Thymus (tissue), 14 donors: ENCODE data around the gene C15orf40. TPM values are rescaled to one million over a fixed set of nuclear protein-coding genes. Genes with fewer than 3 reads are reported as not detected.
A peak's percentile ranks its signal among the peaks of the same experiment; 100 is the strongest.

ENCODE experiments used
- DNase-seq, 9 donors: peaks; one replicate each; pipeline ENCODE4 v3.0.0-alpha.2; 2013; ENCODE audit warnings: low spot score in 9 of 9, low read depth in 6 of 9, missing footprints in 1 of 9
- H3K27ac ChIP-seq, 2 donors: one replicate each; pipeline ENCODE4 v1.5.1; 2013; ENCODE audit warnings: control low read depth in 1 of 2, low read depth in 1 of 2, low read length in 1 of 2, mild to moderate bottlenecking in 1 of 2, moderate library complexity in 1 of 2
- H3K27me3 ChIP-seq, 2 donors: one replicate each; pipeline ENCODE4 v1.5.1; 2013; ENCODE audit warnings: low read length in 1 of 2; ENCODE audit not compliant: control insufficient read depth in 2 of 2, insufficient read depth in 1 of 2
- H3K36me3 ChIP-seq, 2 donors: one replicate each; pipeline ENCODE4 v1.5.1; 2013; ENCODE audit warnings: low read length in 1 of 2, mild to moderate bottlenecking in 1 of 2, moderate library complexity in 1 of 2; ENCODE audit not compliant: control insufficient read depth in 2 of 2, insufficient read depth in 2 of 2
- H3K4me1 ChIP-seq, 2 donors: one replicate each; pipeline ENCODE4 v1.5.1; 2013; ENCODE audit warnings: low read length in 2 of 2; ENCODE audit not compliant: control insufficient read depth in 2 of 2, insufficient read depth in 2 of 2
- H3K4me3 ChIP-seq, 2 donors: one replicate each; pipeline ENCODE4 v1.5.1; 2013; ENCODE audit warnings: low read length in 2 of 2, control low read depth in 1 of 2, mild to moderate bottlenecking in 1 of 2
- H3K9me3 ChIP-seq, 2 donors: one replicate each; pipeline ENCODE4 v1.5.1; 2013; ENCODE audit warnings: low read length in 1 of 2, mild to moderate bottlenecking in 1 of 2; ENCODE audit not compliant: control insufficient read depth in 2 of 2, insufficient read depth in 1 of 2
- WGBS: extraction: QIAGEN DNeasy Blood & Tissue Kit; methylation state at CpG from one replicate; pipeline ENCODE4 v1.1.7; 2013; 5-methylcytosine and 5-hydroxymethylcytosine counted together
- long read RNA-seq, 10 donors: transcript quantifications; one replicate each; lab custom pipeline, GENCODE V29; 2026
- polyA plus RNA-seq: library from polyadenylated mRNA; stranded (reverse); fragments of 200-250 nt; gene quantifications from one replicate; pipeline ENCODE4 v1.2.3, GENCODE V29; 2013
- total RNA-seq: library from RNA; stranded (reverse); fragments of 120-200 nt; gene quantifications from one replicate; pipeline ENCODE4 v1.2.4, GENCODE V29; 2013
- donor health status: healthy.

The C15orf40 gene
- total RNA-seq (19.7 TPM), polyA plus RNA-seq (19.6 TPM)
- long read RNA-seq, donor 1, result 0 reads
- long read RNA-seq, donor 2, result 0 reads
- long read RNA-seq, donor 3, full-length matches to known transcripts, result 15 of 15 reads
- long read RNA-seq, donor 3, partial matches to known transcripts, result 0 of 15 reads
- long read RNA-seq, donor 3, other reads (novel, unspliced or antisense), result 0 of 15 reads
- long read RNA-seq, donor 4, partial matches to known transcripts, result 0 of 2 reads
- long read RNA-seq, donor 4, other reads (novel, unspliced or antisense), result 0 of 2 reads
- long read RNA-seq, donor 5, full-length matches to known transcripts, result 12 of 12 reads
- long read RNA-seq, donor 5, partial matches to known transcripts, result 0 of 12 reads
- long read RNA-seq, donor 5, other reads (novel, unspliced or antisense), result 0 of 12 reads
- long read RNA-seq, donor 6, full-length matches to known transcripts, result 7 of 7 reads
- long read RNA-seq, donor 6, partial matches to known transcripts, result 0 of 7 reads
- long read RNA-seq, donor 6, other reads (novel, unspliced or antisense), result 0 of 7 reads
- long read RNA-seq, donor 7, full-length matches to known transcripts, result 4 of 4 reads
- long read RNA-seq, donor 7, partial matches to known transcripts, result 0 of 4 reads
- long read RNA-seq, donor 7, other reads (novel, unspliced or antisense), result 0 of 4 reads
- long read RNA-seq, donor 8, full-length matches to known transcripts, result 4 of 4 reads
- long read RNA-seq, donor 8, partial matches to known transcripts, result 0 of 4 reads
- long read RNA-seq, donor 8, other reads (novel, unspliced or antisense), result 0 of 4 reads
- long read RNA-seq, donor 9, full-length matches to known transcripts, result 4 of 4 reads
- long read RNA-seq, donor 9, partial matches to known transcripts, result 0 of 4 reads
- long read RNA-seq, donor 9, other reads (novel, unspliced or antisense), result 0 of 4 reads
- long read RNA-seq, donor 10, full-length matches to known transcripts, result 5 of 5 reads
- long read RNA-seq, donor 10, partial matches to known transcripts, result 0 of 5 reads
- long read RNA-seq, donor 10, other reads (novel, unspliced or antisense), result 0 of 5 reads

- peak within 1 kb of the TSS; percentile 89 to 97 for H3K4me3 ChIP-seq
- H3K4me1 ChIP-seq, result peaks cover 18 to 19% of the 10 kb centered on the region in 2 donors
- H3K36me3 ChIP-seq, result peaks cover 13 to 19% of the 10 kb centered on the region in 2 donors
- no peaks in the 10 kb centered on the region for H3K27me3 ChIP-seq
- H3K27ac ChIP-seq, result peak within 1 kb of the TSS; percentile 89 to 92
- WGBS, result 1% methylated on average over 64 of the region's 64 CpGs
- peaks cover 0 to 7% of the 10 kb centered on the region in 2 donors for H3K9me3 ChIP-seq
- peak; percentile 61 to 93 (median 82) for DNase-seq
Observed at GRCh38 chr15:83011271-83012075, at the start of gene C15orf40. C15orf40 (minus strand) TSS chr15:83011639; CDS start chr15:83011607, 32 bp downstream.

- Histone ChIP-seq H3K27ac (no peak overlapping the region), H3K27me3 (no peaks in the 10 kb centered on the region), H3K4me3 (no peak overlapping the region), H3K36me3 (peaks cover 13 to 29% of the 10 kb centered on the region in 2 donors), H3K4me1 (no peaks in the 10 kb centered on the region), H3K9me3 (no peaks in the 10 kb centered on the region)
- WGBS, result 96% methylated on average over 7 of the region's 7 CpGs
- no peak for DNase-seq
Observed at GRCh38 chr15:83057696-83058376, 46.4 kb upstream of the C15orf40 start.

DNA sequence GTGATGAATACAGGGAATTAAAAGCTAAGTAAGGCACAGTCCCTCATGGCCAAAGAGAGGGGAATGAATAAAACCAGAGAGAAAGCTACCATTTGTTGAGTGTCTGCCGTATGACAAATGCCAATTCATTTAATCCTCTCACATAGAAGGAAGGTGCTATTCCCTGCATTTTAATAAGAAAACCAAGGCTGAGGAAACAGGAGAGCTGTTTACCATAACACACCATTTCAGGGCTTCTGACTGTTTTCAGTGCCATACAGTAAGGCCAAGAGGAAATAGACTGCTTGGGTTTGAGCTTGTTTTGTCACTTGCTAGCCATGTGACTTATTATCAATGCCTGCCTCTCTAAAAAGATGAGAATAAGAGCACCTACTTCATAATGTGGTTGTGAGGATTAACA lies 45.6 kb upstream of the C15orf40 start:
- H3K9me3 ChIP-seq, result no peaks in the 10 kb centered on the region
- no peak for DNase-seq
- H3K4me3 ChIP-seq, result no peak overlapping the region
- no peaks in the 10 kb centered on the region for H3K4me1 ChIP-seq
- WGBS, result 100% methylated on average over 1 of the region's 1 CpG
- peaks cover 13 to 28% of the 10 kb centered on the region in 2 donors for H3K36me3 ChIP-seq
- no peak overlapping the region for H3K27ac ChIP-seq
- H3K27me3 ChIP-seq, result no peaks in the 10 kb centered on the region

GRCh38 chr15:83053151-83053550 lies 41.7 kb upstream of the C15orf40 start:
- Histone ChIP-seq H3K4me1 (no peaks in the 10 kb centered on the region), H3K36me3 (peaks cover 17 to 36% of the 10 kb centered on the region in 2 donors), H3K27me3 (no peaks in the 10 kb centered on the region), H3K4me3 (no peak overlapping the region), H3K27ac (no peak overlapping the region), H3K9me3 (no peaks in the 10 kb centered on the region)
- DNase-seq, result no peak

- H3K4me3 ChIP-seq, result no peak overlapping the region
- H3K27me3 ChIP-seq, result no peaks in the 10 kb centered on the region
- H3K27ac ChIP-seq, result no peak overlapping the region
- WGBS, result 93% methylated on average over 3 of the region's 3 CpGs
- H3K4me1 ChIP-seq, result no peaks in the 10 kb centered on the region
- peaks cover 19 to 37% of the 10 kb centered on the region in 2 donors for H3K36me3 ChIP-seq
- DNase-seq, result no peak
- no peaks in the 10 kb centered on the region for H3K9me3 ChIP-seq
Observed at GRCh38 chr15:83046558-83047127, 35.2 kb upstream of the C15orf40 start.

DNA sequence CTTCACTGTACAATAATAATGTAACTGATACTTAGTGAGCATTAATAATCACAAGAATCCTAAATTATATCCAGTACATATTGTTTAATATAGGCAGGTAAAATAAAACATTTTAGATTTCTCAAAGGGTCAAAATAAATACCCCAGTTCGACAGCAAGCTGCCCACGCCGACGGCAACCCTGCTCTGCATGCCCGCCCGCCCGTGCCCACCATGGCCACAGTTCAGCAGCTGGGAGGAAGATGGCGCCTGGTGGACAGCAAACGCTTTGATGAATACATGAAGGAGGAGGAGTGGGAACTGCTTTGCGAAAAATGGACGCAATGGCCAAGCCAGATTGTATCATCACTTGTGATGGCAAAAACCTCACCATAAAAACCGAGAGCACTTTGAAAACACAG lies 32.7 kb upstream of the C15orf40 start:
- Histone ChIP-seq H3K27me3 (no peaks in the 10 kb centered on the region), H3K4me1 (no peaks in the 10 kb centered on the region), H3K4me3 (no peak overlapping the region), H3K27ac (no peak overlapping the region), H3K36me3 (peaks cover 39 to 50% of the 10 kb centered on the region in 2 donors), H3K9me3 (no peaks in the 10 kb centered on the region)
- DNase-seq, result no peak
- 98% methylated on average over 12 of the region's 12 CpGs for WGBS

DNA sequence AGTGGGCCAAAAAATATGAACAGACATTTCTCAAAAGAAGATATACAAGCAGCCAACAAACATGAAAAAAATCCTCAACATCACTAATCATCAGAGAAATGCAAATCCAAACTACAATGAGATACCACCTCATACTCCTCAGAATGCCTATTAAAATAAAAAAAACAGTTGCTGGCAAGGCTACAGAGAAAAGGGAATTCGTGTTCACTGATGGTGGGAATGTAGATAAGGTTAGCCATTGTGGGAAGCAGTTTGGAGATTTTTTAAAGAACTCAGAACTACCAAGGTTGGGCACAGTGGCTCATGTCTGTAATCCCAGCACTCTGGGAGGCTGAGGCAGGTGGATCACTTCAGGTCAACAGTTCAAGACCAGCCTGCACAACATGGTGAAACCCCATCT lies 27.8 kb upstream of the C15orf40 start:
- WGBS, result 89% methylated on average over 1 of the region's 1 CpG
- Histone ChIP-seq H3K4me3 (no peak overlapping the region), H3K27ac (no peak overlapping the region), H3K27me3 (no peaks in the 10 kb centered on the region), H3K9me3 (no peaks in the 10 kb centered on the region), H3K4me1 (no peaks in the 10 kb centered on the region), H3K36me3 (peaks cover 34 to 36% of the 10 kb centered on the region in 2 donors)
- no peak for DNase-seq

DNA sequence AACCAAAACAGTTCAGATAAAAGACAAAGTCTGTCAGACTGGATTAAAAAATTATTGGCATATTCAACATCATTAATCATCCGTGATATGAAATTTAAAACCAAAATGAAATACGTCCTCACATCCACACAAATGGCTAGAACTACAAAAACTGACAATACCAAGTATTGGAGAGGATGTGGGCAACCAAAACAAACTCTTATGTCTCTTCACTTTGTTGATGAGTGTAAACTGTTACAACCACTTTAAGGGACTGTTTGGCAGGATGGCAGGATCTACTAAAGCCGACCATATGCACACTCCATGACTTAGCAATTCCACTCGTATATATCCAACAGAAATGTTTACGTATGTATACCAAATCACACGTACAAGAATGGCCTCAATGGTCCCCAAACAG lies 24.8 kb upstream of the C15orf40 start:
- Histone ChIP-seq H3K27ac (no peak overlapping the region), H3K4me3 (no peak overlapping the region), H3K27me3 (no peaks in the 10 kb centered on the region), H3K36me3 (peaks cover 28 to 31% of the 10 kb centered on the region in 2 donors), H3K9me3 (no peaks in the 10 kb centered on the region), H3K4me1 (no peaks in the 10 kb centered on the region)
- WGBS, result 96% methylated on average over 6 of the region's 6 CpGs
- DNase-seq, result no peak
